SW 1271 (cell line): ENCODE data around the gene CPSF7.
"Not testable (repeated sequence)": the region's sequence is repeated elsewhere in the genome, so short reads cannot be mapped to it uniquely, and the experiment has no call there.

ENCODE experiments used
- DNase-seq, 2 experiments: peaks; one replicate each; lab custom pipeline; 2025; lab: John Stamatoyannopoulos, UW

CPSF7 gene, protein sequence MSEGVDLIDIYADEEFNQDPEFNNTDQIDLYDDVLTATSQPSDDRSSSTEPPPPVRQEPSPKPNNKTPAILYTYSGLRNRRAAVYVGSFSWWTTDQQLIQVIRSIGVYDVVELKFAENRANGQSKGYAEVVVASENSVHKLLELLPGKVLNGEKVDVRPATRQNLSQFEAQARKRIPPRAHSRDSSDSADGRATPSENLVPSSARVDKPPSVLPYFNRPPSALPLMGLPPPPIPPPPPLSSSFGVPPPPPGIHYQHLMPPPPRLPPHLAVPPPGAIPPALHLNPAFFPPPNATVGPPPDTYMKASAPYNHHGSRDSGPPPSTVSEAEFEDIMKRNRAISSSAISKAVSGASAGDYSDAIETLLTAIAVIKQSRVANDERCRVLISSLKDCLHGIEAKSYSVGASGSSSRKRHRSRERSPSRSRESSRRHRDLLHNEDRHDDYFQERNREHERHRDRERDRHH

DNA sequence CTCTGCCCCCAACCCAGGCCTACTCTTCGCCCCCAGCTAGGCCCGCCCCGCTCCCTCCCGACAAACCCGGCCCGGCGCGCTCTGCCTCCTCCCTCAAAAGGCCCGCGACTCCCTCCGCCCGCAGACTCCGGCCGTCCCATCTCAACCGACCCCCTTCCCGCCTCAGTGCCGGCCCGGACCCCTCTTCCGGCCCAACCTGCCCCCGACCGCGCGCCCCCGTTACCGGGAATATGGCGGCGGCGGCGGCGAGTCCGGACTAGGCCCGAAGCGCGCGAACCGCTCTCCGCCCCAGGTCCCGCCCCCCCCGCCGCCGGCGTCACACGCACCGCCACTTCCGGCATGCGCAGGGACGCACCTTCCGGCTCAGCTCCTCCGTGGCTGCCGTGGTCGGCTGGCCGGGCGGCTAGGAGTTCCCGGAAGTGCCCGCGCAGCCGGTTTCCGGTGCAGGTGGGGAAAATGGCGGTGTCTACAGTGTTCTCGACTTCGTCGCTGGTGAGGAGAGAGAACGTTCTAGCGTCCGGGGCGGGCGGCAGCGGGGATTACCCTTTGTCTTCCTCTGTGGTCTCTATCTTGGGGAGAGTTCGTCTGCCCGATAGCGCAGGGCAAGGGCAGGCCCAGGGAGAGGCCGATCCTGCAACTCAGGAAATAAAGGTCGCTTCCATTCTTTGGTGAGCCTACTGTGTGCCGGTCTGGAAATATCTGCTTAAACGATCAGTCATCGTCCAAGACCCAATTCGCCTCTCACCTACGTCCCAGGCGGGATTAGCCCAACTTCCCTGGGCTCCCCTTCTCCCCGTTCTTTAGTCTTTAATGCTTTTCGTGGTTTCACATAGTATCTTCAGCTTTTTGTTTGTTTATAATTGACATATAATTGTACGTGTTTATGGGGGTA, at the start of gene CPSF7, which contains the start of gene SDHAF2:
CPSF7 (minus strand) TSS at position 285 of the 892 bp plus-strand sequence. CDS start 740 bp downstream, outside the sequence.
SDHAF2 (plus strand) TSS at position 434 of the 892 bp plus-strand sequence; CDS start at position 457, 23 bp downstream.
- peak; percentile 80 to 94 for DNase-seq

DNA sequence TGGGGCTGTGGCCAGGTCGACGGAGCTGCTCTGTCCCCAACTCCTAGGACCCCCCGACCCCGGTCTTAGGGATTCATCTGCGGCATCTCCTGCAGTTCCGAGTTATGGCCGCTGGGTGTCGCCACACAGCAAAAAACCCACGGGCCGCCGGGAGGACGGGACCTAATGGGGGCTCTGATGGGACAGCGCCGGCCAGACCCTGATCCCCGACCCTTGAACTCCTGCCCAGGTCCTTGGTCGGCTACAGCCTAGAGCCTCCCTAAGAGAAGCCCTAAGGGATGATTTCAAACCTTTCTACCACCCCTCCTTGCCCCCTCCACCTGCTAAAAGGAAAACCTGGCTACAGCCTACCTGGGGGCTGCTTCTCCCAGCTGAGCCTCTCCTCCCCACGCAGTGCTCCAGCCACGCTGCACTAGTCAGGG, 48.0 kb upstream of the CPSF7 start:
- DNase-seq, result no peak

DNA sequence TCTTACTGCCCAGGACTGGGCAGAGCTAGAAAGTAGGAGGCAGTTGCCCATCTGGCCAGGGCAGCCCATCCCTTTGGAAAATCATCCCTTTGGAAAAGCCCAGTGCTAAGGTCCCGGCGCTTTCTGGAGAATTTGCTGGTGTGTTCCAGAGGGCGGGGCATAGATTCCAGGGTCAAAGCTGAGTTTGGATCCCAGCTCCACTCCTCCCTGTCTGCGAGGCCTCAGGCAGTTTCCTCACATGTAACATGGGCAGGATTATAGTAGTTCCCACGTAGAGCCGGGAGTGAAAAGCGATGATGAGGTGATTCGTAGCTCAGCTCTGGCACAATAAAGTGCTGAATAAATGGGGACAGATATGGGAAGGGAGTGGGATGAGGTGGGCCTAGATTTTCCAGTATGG, 47.4 kb upstream of the CPSF7 start:
- no peak for DNase-seq

DNA sequence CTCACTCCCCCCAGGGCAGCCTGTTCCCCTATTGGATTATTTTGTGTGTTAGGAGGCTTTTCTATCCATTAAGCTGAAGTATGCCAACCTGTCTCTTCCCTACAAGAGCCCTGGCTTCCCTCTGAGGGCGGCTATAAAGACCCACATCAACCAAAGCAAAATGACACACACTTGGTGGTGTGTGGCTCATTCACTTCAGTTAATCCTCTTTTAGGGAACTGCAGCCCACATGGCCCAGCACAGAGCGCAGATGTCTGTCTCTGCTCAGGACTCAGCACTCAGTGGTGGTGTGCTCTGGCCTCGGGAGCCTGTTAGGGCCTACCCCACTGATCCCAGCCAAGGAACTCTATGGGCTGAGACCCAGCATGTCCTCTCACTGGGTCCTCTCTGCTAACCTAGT, 46.6 kb upstream of the CPSF7 start:
- DNase-seq, result no peak

DNA sequence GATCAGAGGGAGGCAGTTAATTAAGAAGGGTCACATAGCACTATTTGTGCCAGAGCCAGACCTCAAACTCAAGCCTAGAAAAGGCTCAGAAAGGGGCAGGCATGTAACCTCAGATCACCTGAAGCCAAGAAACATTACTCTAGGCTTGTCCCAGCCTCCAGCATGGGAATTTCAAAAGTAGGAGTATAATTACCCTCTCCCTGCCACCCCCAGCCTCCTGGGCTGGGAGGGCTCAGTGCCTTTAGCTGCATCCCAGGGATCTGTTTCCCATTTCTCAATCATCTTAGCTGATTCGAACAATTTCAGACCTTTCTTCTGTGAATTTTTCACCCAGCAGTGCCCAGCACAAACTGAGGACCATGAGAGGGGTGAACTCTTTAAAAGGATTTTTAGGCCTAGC, 45.7 kb upstream of the CPSF7 start:
- no peak for DNase-seq

DNA sequence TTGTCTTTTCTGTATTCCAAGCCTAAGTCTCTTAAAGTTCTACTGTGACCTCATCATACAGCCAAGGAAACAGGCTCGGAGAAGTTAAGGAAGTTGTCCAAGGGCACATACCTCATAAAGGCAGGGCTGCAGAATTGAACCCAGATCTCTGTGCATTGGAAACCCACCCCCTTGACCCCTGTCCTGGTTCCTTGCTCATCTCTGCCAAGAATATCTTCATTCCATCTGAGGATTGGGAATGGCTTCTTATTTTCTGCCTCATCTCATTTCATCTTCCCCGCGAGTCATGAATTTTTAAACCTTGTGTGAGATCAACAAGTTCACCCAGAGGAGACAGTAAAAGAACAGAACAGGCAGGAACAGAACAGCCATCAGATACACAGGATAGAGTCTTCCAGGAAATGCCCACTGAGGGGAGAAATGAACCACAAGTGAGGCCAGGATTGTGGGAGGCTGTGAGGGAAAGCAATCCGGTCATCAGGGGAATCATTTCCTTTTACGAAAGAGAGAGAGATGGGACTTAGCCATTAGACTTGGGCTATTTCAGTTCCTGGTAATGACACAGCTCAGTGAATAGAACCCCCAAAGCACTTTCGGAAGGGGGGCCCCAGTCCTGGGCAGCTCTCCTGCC, 44.4 kb upstream of the CPSF7 start:
- DNase-seq, result no peak

DNA sequence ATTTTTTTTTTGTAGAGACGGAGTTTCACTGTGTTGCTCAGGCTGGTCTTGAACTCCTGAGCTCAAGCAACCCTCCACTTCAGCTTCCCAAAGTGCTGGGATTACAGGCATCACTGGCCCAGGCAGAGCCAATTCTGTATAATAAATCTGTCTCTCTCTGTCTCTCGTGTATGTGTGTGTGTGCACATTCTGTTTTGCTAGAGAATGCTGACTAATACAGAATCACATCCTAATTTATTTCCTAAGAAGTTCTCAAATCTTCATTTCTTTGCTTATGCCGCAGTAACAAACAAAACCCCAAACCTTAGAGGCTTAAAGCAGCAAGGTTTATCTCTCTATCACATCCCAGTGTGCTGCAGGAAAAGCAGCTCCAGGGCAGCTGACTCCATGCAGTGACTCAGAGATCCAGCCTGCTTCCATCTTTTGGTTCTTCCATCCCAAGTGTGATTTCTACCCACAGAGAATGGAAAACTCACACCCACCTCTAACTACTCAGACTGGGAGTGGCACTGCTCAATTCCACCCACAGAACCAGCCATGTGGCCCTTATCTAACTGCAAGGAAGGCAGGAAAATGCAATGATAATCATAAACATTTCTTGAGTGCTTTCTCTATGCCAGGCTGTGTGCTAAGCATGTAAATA, 43.7 kb upstream of the CPSF7 start:
- DNase-seq, result no peak

DNA sequence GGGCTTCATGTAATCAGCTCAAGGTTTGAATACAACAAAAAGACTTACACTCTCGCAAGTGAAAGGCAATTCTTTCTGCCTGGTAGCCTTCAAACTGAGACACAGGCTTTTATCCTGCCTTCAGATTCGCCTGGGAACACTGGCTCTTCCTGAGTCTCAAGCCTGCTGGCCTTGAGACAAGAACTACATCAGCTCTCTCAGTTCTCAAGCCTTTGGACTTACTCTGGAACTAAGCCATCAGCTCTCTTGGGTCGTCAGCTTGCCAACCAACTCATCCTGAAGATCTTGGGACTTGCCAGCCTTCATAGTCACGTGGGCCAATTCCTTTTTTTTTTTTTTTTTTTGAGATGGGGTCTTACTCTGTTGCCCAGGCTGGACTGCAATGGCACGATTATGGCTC, 43.1 kb upstream of the CPSF7 start:
- DNase-seq, result no peak

DNA sequence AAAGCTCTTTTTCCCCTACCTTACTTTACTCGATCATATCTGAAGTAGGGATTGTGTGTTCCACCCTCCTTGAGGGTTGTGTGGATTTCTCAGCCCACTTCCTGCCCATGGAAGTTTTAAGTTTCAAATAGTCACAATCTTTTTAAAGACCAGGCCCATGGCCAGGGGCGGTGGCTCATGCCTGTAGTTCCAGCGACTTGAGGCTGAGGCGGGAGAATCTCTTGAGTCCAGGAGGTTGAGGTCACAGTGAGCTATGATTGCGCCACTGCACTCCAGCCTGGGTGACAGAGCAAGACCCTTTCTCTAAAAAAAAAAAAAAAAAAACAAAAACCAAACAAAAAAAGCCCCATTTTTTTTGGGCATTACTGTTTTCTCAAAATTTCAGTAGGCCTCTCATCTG, 42.5 kb upstream of the CPSF7 start:
- DNase-seq, result no peak

DNA sequence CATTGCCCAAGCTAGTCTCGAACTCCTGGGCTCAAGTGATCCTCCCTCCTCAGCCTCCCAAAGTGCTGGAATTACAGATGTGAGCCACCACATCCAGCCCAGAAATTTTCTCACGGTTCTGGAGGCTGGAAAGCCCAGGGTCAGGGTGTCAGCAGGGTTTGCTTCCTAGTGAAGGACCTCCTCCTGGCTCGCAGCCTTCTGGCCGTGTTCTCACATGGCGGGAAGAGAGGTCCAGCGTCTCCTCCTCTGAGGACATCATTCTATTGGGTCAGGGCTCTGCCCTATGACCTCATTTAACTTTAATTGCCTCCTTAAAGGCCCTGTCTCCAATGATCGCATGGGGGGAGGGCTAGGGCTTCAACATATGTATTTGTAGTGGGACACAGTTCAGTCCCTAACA, 38.2 kb upstream of the CPSF7 start:
- DNase-seq, result no peak

DNA sequence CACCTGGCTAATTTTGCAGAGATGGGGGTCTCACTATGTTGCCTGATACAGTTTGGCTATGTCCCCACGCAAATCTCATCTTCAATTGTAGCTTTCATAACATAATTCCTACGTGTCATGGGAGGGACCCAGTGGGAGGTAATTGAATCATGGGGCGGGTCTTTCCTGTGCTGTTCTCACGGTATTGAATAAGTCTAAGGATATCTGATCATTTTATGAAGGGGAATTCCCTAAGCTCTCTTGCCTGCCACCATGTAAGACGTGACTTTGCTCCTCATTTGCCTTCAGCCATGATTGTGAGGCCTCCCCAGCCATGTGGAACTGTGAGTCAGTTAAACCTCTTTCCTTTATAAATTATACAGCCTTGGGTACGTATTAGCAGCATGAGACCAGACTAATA, 37.8 kb upstream of the CPSF7 start:
- not testable (repeated sequence) for DNase-seq

DNA sequence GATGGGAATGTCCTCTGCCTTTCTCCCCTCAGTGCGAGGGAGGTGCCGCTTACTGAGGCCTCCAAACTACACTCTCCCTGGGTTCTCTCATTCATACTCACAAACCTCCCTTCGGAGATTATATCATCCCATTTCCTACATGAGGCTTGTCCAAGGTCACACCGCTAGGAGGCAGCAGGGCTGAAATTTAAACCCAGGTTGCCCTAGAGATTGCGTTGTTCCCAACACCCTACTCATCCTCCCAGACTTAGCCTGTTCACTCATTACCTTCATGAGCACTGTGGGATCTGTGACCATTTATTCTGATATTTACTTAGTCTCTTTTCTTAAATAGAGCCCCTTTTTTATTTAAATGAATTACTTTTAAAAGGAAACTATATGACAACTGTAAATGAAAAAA, 31.2 kb upstream of the CPSF7 start:
- no peak for DNase-seq

DNA sequence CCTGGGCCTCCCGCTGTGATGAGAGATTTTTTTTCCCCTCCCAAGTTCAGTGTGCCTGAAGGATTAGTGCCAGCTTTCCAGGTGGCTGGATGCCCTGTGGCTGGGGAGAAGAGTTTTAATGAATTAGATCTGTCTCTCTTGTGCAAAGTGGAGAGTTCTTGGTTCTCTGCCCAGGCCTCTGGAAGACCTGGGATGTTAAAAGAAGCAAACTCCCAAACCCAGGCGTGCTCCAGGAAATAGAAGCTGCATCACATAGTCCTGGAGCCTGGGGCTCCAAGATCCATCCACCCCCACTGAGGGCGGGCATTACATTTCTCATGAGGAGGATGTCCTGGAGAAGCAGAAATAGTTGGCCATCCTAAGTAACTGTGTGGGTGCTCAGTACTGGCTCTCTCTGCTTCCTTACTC, 30.7 kb upstream of the CPSF7 start:
- DNase-seq, result no peak

DNA sequence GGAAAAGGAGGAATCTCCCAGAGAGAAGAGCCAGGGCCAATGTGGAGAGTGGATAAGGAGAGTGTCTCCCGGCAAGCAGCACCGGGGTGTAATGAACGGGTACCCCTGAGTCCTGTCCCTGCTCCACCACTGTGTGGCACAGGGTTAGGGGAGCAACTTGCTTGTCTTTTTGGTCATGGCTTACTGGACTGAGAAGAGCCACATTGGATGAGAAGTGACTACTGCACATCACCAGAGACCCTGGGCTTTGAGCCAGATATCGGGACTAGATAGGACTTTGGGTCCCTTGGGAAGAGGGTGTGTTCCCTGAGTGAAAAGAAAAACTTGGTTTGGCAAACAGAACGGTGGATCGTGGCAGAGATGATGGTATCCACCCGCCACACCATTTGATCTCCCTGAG, 24.7 kb upstream of the CPSF7 start:
- no peak for DNase-seq

DNA sequence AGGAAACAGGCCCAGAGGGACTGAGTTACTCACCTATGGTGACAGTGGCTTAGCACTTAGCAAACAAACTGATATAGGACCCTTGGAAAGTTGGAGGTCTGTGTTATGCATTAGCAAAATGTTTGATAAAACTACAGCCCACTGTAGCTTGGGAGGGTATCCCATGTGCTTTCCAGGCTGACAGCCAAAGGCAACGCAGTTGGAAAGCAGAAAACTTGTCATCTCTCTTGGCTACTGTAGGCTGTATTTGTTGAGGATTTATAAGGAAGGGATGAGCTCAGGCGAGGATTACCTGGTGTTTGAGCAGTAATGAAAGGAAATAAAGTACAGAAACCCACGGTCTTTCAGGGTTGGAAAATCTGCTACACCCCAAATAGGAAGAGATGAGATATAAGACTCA, 23.9 kb upstream of the CPSF7 start:
- DNase-seq, result no peak

DNA sequence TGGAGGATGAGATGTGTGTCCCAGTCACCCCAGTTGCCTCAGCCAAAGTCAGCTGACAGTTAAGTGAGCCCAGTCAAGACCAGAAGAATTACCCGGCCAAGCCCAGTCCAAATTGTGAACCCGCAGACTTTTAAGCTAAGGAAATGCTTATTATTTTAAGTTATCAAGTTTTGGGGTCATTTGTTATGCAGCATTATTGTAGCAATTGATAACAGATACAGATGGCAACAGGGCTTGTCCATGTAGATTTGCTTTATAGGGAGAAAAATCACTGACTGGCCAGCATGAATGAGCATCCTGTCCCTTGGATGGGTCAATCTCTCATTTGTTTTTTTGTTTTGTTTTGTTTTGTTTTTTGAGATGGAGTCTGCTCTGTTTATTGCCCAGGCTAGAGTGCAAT, 23.1 kb upstream of the CPSF7 start:
- DNase-seq, result no peak

DNA sequence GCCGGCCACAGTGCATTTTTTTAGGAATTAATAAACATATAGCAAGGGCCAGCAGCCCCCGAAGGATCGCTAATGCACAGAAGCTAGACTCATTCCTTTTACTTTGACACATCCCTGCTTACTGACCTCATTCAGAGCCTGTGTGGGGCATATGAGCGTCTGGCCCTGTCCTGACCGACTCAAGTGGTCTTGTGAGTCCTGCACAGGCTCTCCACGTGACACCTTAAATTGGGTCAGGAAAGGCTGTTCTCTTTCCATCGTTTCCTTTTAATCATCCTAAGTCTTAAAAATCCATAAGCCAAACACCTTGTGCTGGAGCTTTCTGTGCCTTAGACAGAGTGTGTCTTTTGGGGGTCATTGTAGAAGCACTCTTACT, 18.8 kb upstream of the CPSF7 start:
- DNase-seq, result no peak

DNA sequence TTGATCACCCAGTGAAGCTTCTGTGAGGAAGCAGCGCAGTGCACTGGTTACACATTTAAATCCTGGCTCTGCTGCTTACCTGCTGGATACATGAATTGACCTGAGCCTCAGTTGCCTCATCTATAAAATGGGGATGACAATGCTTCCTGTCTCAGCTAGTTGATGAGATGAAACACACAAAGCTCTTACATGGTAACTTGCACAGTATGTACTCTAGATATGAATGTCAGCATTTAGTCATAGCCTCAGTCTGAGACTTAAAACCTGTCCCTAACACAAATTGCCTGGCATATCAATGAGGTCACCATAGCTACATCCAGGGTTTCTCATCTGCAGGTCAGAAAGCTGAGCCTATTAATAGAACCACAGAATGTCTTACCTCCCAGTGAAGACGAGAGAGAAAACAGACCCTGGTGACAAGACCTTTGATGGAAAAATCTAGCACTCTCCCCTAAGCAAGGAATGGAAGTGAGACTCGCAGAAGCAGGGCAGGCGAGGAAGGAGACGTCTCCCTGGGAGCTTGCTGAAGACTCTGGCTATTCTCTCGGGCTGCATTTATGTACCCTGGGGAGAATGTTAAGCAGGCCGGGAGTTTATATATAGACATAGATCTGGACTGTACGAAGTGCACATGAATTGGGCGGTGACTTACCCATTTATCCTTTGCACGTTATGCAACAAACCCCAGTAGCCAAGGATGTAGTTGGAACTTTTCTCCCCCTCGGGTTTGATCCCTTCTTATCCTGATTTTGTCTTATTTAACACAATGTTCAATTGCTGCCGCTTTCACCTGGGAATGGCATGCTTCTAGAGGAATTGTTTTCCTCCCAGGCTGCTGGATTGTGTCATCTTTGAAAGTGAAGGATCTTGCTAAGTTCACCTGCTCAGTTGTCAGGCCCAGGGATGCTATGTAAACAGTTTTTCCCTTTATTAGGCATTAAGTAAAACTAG, 18.1 kb upstream of the CPSF7 start:
- no peak for DNase-seq

DNA sequence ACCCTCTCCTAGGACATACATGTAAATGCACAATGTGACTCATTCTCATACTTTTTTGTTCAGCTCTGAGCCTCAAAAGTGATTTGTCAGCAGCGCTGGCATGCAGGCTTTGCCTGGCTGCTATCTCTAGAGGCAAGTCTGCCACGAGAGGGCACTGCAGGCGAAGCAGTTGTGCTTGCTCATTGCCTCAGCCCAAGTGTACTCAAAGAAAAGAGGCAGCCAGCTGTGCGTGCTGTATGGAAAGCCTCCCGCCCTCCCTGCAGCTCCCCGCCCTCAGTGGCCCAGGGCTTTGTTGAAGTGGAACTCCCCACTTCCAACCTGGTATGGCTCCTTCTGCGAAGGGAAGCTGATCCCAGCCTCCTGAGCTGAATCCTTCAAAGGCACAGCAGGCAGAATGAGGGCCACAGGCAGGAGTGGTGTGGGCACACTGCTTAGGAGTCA, 16.5 kb upstream of the CPSF7 start:
- peak; percentile 62 to 75 for DNase-seq

DNA sequence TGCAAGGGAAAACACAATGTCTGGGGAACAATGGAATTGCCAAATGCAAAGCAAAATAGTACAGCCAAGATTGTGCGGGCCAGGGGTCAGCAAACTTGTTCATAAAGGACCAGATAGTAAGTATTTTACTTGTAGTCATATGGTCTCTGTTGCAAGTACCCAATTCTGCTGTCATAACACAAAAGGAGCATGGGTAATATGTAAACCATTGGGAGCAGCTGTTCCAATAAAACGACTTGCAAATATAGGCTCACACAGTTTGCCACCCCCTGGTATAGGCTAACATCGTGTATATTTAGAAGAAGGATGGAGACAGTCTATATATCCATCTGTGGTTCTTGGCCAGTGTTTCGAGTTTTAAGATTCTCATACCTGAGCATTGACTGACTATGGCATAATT, 15.7 kb upstream of the CPSF7 start:
- no peak for DNase-seq

DNA sequence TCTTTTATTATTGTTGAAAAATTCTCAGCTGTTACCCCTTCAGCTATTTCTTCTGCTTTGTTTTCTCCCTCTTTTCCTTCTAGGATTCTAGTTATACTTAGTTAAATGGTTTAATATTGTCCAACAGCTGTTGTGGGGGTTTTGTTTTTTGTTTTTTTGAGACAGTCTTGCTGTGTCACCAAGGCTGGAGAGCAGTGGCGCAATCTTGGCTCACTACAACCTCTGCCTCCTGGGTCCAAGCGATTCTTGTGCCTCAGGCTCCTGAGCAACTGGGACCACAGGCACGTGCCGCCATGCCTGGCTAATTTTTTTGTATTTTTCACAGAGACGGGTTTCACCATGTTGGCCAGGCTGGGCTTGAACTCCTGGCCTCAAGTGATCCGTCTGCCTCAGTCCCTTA, 12.8 kb upstream of the CPSF7 start:
- no peak for DNase-seq
